Keratinocyte (primary cell): Measurements from ENCODE around the gene PPP2R5A. TPM values are rescaled to one million over a fixed set of nuclear protein-coding genes. Genes with fewer than 3 reads are reported as not detected.

Experiments used
- DNase-seq: peaks from one replicate; pipeline ENCODE4 v3.0.0-alpha.2; 2011; ENCODE audit warnings: low read depth, missing footprints, low spot score
- FAIRE-seq: peaks from 2 replicates; lab custom pipeline; 2011; peaks lifted over from hg19 to GRCh38; lab: Jason Lieb, UNC
- H2AFZ ChIP-seq: 2 replicates; pipeline ENCODE4 v1.6.0; 2012; ENCODE audit warnings: low read length, control low read depth, inconsistent platforms; ENCODE audit not compliant: control insufficient read depth
- H3K27ac ChIP-seq: 2 replicates; pipeline ENCODE4 v1.5.1; 2011; ENCODE audit warnings: low read length; ENCODE audit not compliant: control insufficient read depth, insufficient read depth
- H3K27me3 ChIP-seq: 3 replicates; pipeline ENCODE4 v1.6.0; 2011; ENCODE audit warnings: low read length; ENCODE audit not compliant: control insufficient read depth, insufficient read depth; ENCODE audit errors: extremely low read depth
- H3K36me3 ChIP-seq, 2 experiments: 2 replicates in 1 of 2; 3 replicates in 1 of 2; pipeline ENCODE4 v1.5.1; 2011; ENCODE audit warnings: low read length in 2 of 2, mild to moderate bottlenecking in 1 of 2; ENCODE audit not compliant: control insufficient read depth in 2 of 2, insufficient read depth in 2 of 2; ENCODE audit errors: extremely low read depth in 1 of 2
- H3K4me1 ChIP-seq: 3 replicates; pipeline ENCODE4 v1.5.1; 2011; ENCODE audit warnings: low read length; ENCODE audit not compliant: control insufficient read depth, insufficient read depth; ENCODE audit errors: extremely low read depth
- H3K4me2 ChIP-seq: 3 replicates; pipeline ENCODE4 v1.6.0; 2011; ENCODE audit warnings: low read depth, low read length; ENCODE audit not compliant: control insufficient read depth, insufficient read depth; ENCODE audit errors: extremely low read depth
- H3K4me3 ChIP-seq, 3 experiments: fragments of 200-600 bp in 1 of 3; sonication (generic) in 1 of 3; 2 replicates in 2 of 3; 3 replicates in 1 of 3; pipeline ENCODE4 v1.5.1; 2011 to 2016; ENCODE audit warnings: low read length in 3 of 3, mild to moderate bottlenecking in 3 of 3, control low read depth in 2 of 3, inconsistent platforms in 1 of 3, low read depth in 1 of 3, mixed read lengths in 1 of 3, mixed run types in 1 of 3, moderate library complexity in 1 of 3; ENCODE audit not compliant: control insufficient read depth in 2 of 3, insufficient read depth in 2 of 3; ENCODE audit errors: extremely low read depth in 1 of 3
- H3K79me2 ChIP-seq: 2 replicates; pipeline ENCODE4 v1.6.0; 2012; ENCODE audit warnings: low read length; ENCODE audit not compliant: control insufficient read depth, insufficient read depth
- H3K9ac ChIP-seq: 3 replicates; pipeline ENCODE4 v1.6.0; 2011; ENCODE audit warnings: low read length; ENCODE audit not compliant: control insufficient read depth, insufficient read depth; ENCODE audit errors: extremely low read depth
- H3K9me1 ChIP-seq: 3 replicates; pipeline ENCODE4 v1.6.0; 2011; ENCODE audit warnings: low read length; ENCODE audit not compliant: control insufficient read depth, insufficient read depth; ENCODE audit errors: extremely low read depth
- H3K9me3 ChIP-seq: 2 replicates; pipeline ENCODE4 v1.5.1; 2012; ENCODE audit warnings: low read depth, low read length; ENCODE audit not compliant: control insufficient read depth
- H4K20me1 ChIP-seq: 3 replicates; pipeline ENCODE4 v1.6.0; 2011; ENCODE audit warnings: low read length; ENCODE audit not compliant: control insufficient read depth, insufficient read depth; ENCODE audit errors: extremely low read depth
- EZH2 ChIP-seq: IDR thresholded peaks from one replicate; pipeline ENCODE4 v1.6.1; 2012; ENCODE audit warnings: inconsistent platforms, mild to moderate bottlenecking, low read length, moderate library complexity
- dilution Hi-C: fragments of 300-500 bp; cut with MboI; formaldehyde crosslinking; loops from one replicate; pipeline ENCODE4 v1.7.0; 2020; ENCODE audit warnings: low sequenced_read_pairs; ENCODE audit not compliant: extremely low pct_ligation_motif_present
- polyA plus RNA-seq, 5 experiments: library from polyadenylated mRNA; depleted of rRNA in 3 of 5; stranded (reverse) in 3 of 5; stranded (forward) in 1 of 5; unstranded in 1 of 5; fragments of >200 nt; gene quantifications; 1 replicate in 1 of 5; 2 replicates in 3 of 5; 3 replicates in 1 of 5; pipeline versions ENCODE4 v1.2.1 to v1.2.3, GENCODE V29; 2011 to 2012; ENCODE audit warnings: missing spikeins in 2 of 5, low read depth in 1 of 5, low replicate concordance in 1 of 5
- TF ChIP-seq, protein P1 (sequence below), 3 experiments: IDR thresholded peaks in 1 of 3; conservative IDR thresholded peaks in 1 of 3; optimal IDR thresholded peaks in 1 of 3; 2 replicates in 2 of 3; 3 replicates in 1 of 3; pipeline versions ENCODE3 to v1.5.1; 2011; ENCODE audit warnings: low read length in 3 of 3, mild to moderate bottlenecking in 3 of 3, moderate library complexity in 2 of 3, control low read depth in 1 of 3, inconsistent platforms in 1 of 3; ENCODE audit not compliant: insufficient read depth in 2 of 3; ENCODE audit errors: extremely low read depth in 1 of 3

Gene PPP2R5A
- polyA plus RNA-seq, 1 donor (not counting 4 experiments of a cell fraction or from before 2014, with no cell fraction given) = 26.2 TPM

- peaks cover 9 to 16% of the 10 kb centered on the region in 2 experiments for H3K36me3 ChIP-seq
- H3K9me3 ChIP-seq = no peaks in the 10 kb centered on the region
- DNase-seq = no peak
- dilution Hi-C loops = no loop called here
- H3K79me2 ChIP-seq = no peaks in the 10 kb centered on the region
- H2AFZ ChIP-seq = no peak overlapping the region
- TF ChIP-seq EZH2 = no peak
- TF ChIP-seq, protein P1, sequence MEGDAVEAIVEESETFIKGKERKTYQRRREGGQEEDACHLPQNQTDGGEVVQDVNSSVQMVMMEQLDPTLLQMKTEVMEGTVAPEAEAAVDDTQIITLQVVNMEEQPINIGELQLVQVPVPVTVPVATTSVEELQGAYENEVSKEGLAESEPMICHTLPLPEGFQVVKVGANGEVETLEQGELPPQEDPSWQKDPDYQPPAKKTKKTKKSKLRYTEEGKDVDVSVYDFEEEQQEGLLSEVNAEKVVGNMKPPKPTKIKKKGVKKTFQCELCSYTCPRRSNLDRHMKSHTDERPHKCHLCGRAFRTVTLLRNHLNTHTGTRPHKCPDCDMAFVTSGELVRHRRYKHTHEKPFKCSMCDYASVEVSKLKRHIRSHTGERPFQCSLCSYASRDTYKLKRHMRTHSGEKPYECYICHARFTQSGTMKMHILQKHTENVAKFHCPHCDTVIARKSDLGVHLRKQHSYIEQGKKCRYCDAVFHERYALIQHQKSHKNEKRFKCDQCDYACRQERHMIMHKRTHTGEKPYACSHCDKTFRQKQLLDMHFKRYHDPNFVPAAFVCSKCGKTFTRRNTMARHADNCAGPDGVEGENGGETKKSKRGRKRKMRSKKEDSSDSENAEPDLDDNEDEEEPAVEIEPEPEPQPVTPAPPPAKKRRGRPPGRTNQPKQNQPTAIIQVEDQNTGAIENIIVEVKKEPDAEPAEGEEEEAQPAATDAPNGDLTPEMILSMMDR (optimal IDR thresholded peaks at IDR 0.05 in 1 of 3, IDR thresholded peaks at IDR 0.05 in 1 of 3, conservative IDR thresholded peaks at IDR 0.05 in 1 of 3; ENCODE audit: extremely low read depth in 1 of 3, insufficient read depth in 2 of 3, low read length in 3 of 3) = no peak
- H3K9ac ChIP-seq = no peak overlapping the region
- H3K27me3 ChIP-seq = no peaks in the 10 kb centered on the region
- no peak overlapping the region for H3K4me2 ChIP-seq
- no peak overlapping the region for H3K27ac ChIP-seq
- H3K4me3 ChIP-seq = no peak overlapping the region
- H3K4me1 ChIP-seq = no peaks in the 10 kb centered on the region
- no peak for FAIRE-seq
- H3K9me1 ChIP-seq = no peaks in the 10 kb centered on the region
- no peaks in the 10 kb centered on the region for H4K20me1 ChIP-seq
These were observed 92.4 kb downstream of the PPP2R5A start for GRCh38 chr1:212377644-212378043.

DNA sequence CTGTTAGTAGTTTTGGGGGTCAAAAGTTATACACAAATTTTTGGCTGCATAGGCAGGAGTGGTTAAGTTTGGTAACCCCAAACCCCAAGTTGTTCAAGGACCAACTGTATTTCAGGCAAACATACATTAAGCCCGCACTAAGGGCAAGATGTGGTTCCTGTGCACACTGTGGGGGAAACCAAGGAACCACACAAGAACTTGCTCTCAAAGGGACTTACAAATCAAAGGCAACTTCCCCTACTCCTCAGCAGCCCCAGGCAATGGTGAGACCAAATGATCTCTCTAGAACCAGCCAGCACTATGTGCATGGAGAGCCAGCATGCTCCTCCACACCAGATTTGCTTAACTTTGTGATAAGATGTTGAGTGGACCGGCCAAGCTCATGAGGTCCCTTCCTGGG is 94.2 kb downstream of the PPP2R5A start:
- Histone ChIP-seq H3K4me1 (no peaks in the 10 kb centered on the region), H3K9me3 (no peaks in the 10 kb centered on the region), H3K79me2 (no peaks in the 10 kb centered on the region), H3K36me3 (peaks cover 14 to 16% of the 10 kb centered on the region in 2 experiments), H4K20me1 (no peaks in the 10 kb centered on the region), H3K9me1 (no peaks in the 10 kb centered on the region), H3K4me3 (no peak overlapping the region), H3K27ac (no peak overlapping the region), H2AFZ (no peak overlapping the region), H3K9ac (no peak overlapping the region), H3K27me3 (no peaks in the 10 kb centered on the region), H3K4me2 (no peak overlapping the region)
- TF ChIP-seq, protein P1 (optimal IDR thresholded peaks at IDR 0.05 in 1 of 3, IDR thresholded peaks at IDR 0.05 in 1 of 3, conservative IDR thresholded peaks at IDR 0.05 in 1 of 3; ENCODE audit: extremely low read depth in 1 of 3, insufficient read depth in 2 of 3, low read length in 3 of 3) = no peak
- DNase-seq (no peak), FAIRE-seq (no peak)
- dilution Hi-C loops = no loop called here
